ENCODE data around the gene SNX8. TPM values are rescaled to one million over a fixed set of nuclear protein-coding genes. Genes with fewer than 3 reads are reported as not detected.

SNX8 gene
- total and polyA plus RNA-seq, 2 of the 8 experiments (the other 6 are each of a cell fraction or from before 2014, with no cell fraction given), result 46.2 to 70.8 TPM

- POLR2A ChIA-PET (ENCODE audit: partially characterized antibody), result interaction anchor here (1.1 to 4.1 kb wide), 5 partner anchors 12 to 132 kb away, joined by 3 to 11 read pairs (median 3); partner anchors contain the start of gene EIF3B
- H2BK15ac ChIP-seq (ENCODE audit: low read length), result no peak overlapping the region
- no peak for TF ChIP-seq RAD21 (IDR thresholded peaks at IDR 0.05 in 1 of 2, conservative IDR thresholded peaks at IDR 0.05 in 1 of 2; ENCODE audit: low read depth in 2 of 2, low read length in 2 of 2)
- TF ChIP-seq NANOG (IDR thresholded peaks at IDR 0.05; ENCODE audit: insufficient read depth, low read depth, low read length, poor library complexity, severe bottlenecking), result no peak
- TF ChIP-seq SP1 (IDR thresholded peaks at IDR 0.05; ENCODE audit: low read depth, low read length), result no peak
These were observed 90.9 kb downstream of the SNX8 start for GRCh38 chr7:2223321-2223720.

More at GRCh38 chr7:2223321-2223720, 90.9 kb downstream of the SNX8 start:
- WGBS, 2 experiments (ENCODE audit: extremely low coverage in 1 of 2, insufficient coverage in 1 of 2, insufficient read length in 1 of 2, insufficient replicate concordance in 2 of 2, low coverage in 1 of 2, low lambda C conversion rate in 2 of 2, missing lambda C conversion rate in 1 of 2), result 91% methylated on average over 17 of the region's 17 CpGs; no CpG with 5 or more reads in 1 of the 2 experiments
- H3K4me1 ChIP-seq (replicated peaks in 1 of 4; ENCODE audit: control insufficient read depth in 3 of 4, insufficient read depth in 4 of 4, low read length in 3 of 4), result no peaks in the 10 kb centered on the region; a peak in 1 of 7 replicates
- no peak overlapping the region for H2BK20ac ChIP-seq (ENCODE audit: low read length)
- no peak overlapping the region for H3K4ac ChIP-seq (replicated peaks; ENCODE audit: insufficient read length, low read depth, low read length)
- no peak overlapping the region for H2BK12ac ChIP-seq (ENCODE audit: low read depth, low read length)
- no peak overlapping the region for H3K9ac ChIP-seq (replicated peaks in 1 of 4; ENCODE audit: extremely low read depth in 1 of 4, low read depth in 3 of 4, low read length in 3 of 4)
- peaks cover 9 to 30% (median 22%) of the 10 kb centered on the region in 4 experiments; a peak in 7 of 8 replicates for H3K36me3 ChIP-seq (ENCODE audit: control insufficient read depth in 2 of 4, insufficient read depth in 4 of 4, low read length in 3 of 4)
- CTCF ChIA-PET (ENCODE audit: partially characterized antibody), result interaction anchor here (0.9 to 1.6 kb wide), 2 partner anchors 18 to 125 kb away, joined by 3 read pairs; no protein-coding TSS in a partner anchor
- no peak overlapping the region for H3K56ac ChIP-seq (replicated peaks; ENCODE audit: insufficient read length, low read depth, low read length)
- no peak overlapping the region for H3K27ac ChIP-seq (ENCODE audit: low read depth, low read length)
- no peak for FAIRE-seq
- no peak overlapping the region for H3K23ac ChIP-seq (ENCODE audit: insufficient read length)
- no peak for DNase-seq (ENCODE audit: low read depth in 1 of 2, low spot score in 2 of 2)
- no peaks in the 10 kb centered on the region for H3K23me2 ChIP-seq (ENCODE audit: low read depth, low read length)
- H2AK5ac ChIP-seq (ENCODE audit: low read depth, low read length), result no peak overlapping the region
- no peak overlapping the region for H4K5ac ChIP-seq (ENCODE audit: insufficient read length, low read depth, low read length)
- H3K79me1 ChIP-seq (ENCODE audit: low read depth, low read length), result peaks cover 19% of the 10 kb centered on the region
- H3K18ac ChIP-seq (ENCODE audit: extremely low read depth, low read length), result no peak overlapping the region
- no peak overlapping the region for H3K4me2 ChIP-seq (ENCODE audit: insufficient read depth in 1 of 2, low read depth in 2 of 2, low read length in 2 of 2)
- H3K14ac ChIP-seq (ENCODE audit: insufficient read length), result no peak overlapping the region
- H3K9me3 ChIP-seq (ENCODE audit: insufficient read depth in 2 of 2, low read depth in 1 of 2, low read length in 1 of 2), result no peaks in the 10 kb centered on the region
- no peak overlapping the region for H4K8ac ChIP-seq (ENCODE audit: extremely low read depth, insufficient read depth, low read length)
- H3K4me3 ChIP-seq (ENCODE audit: extremely low read depth in 1 of 4, insufficient read depth in 2 of 4, low read depth in 3 of 4, low read length in 4 of 4), result no peak overlapping the region
- peaks cover 5 to 17% of the 10 kb centered on the region in 2 experiments for H4K20me1 ChIP-seq (replicated peaks in 1 of 2; ENCODE audit: control insufficient read depth in 1 of 2, insufficient read depth in 2 of 2, low read length in 2 of 2)
- H2AFZ ChIP-seq (ENCODE audit: low read length), result no peak overlapping the region
- H3K27me3 ChIP-seq (replicated peaks in 1 of 4; ENCODE audit: control insufficient read depth in 3 of 4, extremely low read depth in 1 of 4, insufficient read depth in 3 of 4, low read length in 3 of 4), result no peaks in the 10 kb centered on the region
- H2BK5ac ChIP-seq (ENCODE audit: low read depth, low read length), result no peak overlapping the region; the same call in 1 of the 2 replicates
- H3K79me2 ChIP-seq (ENCODE audit: control insufficient read depth in 1 of 2, insufficient read depth in 2 of 2, low read length in 2 of 2), result peaks cover 0 to 31% of the 10 kb centered on the region in 2 experiments; a peak in 3 of 4 replicates
- no peak overlapping the region for H4K91ac ChIP-seq (replicated peaks; ENCODE audit: insufficient read length, low read length)
- no peak overlapping the region for H2BK120ac ChIP-seq (replicated peaks; ENCODE audit: low read depth, low read length)
